ENCODE results near the gene JAG2. TPM values are rescaled to one million over a fixed set of nuclear protein-coding genes. Genes with fewer than 3 reads are reported as not detected.

JAG2 gene
- total and polyA plus RNA-seq, 12 donors: 0.83 to 16.2 (median 4.0) TPM

DNA sequence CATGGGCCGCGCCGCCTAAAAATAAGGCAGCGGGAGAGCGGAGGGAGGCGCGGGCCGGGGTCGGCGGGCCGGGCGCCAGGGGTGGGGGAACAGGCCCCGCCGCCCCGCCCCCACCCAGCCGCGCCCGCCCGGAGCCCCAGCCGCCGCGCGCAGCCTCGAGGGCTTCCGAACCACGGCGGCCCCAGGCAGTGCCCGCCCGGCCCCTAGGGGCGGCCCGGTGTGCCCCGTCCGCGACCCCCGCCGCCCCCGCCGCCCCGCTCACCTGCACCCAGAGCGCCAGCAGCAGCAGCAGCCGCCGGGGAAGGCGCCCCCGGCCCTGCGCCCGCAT lies 519 bp downstream of the JAG2 start:
- DNase-seq: no peak
- TF ChIP-seq, protein P1, sequence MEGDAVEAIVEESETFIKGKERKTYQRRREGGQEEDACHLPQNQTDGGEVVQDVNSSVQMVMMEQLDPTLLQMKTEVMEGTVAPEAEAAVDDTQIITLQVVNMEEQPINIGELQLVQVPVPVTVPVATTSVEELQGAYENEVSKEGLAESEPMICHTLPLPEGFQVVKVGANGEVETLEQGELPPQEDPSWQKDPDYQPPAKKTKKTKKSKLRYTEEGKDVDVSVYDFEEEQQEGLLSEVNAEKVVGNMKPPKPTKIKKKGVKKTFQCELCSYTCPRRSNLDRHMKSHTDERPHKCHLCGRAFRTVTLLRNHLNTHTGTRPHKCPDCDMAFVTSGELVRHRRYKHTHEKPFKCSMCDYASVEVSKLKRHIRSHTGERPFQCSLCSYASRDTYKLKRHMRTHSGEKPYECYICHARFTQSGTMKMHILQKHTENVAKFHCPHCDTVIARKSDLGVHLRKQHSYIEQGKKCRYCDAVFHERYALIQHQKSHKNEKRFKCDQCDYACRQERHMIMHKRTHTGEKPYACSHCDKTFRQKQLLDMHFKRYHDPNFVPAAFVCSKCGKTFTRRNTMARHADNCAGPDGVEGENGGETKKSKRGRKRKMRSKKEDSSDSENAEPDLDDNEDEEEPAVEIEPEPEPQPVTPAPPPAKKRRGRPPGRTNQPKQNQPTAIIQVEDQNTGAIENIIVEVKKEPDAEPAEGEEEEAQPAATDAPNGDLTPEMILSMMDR (IDR thresholded peaks at IDR 0.05): no peak
- no peak for TF ChIP-seq POLR2A (IDR thresholded peaks at IDR 0.05)
- intact Hi-C loops (cut with DNase I): no loop called here
- H3K27me3 ChIP-seq: peaks cover 25% of the 10 kb centered on the region
- H3K4me1 ChIP-seq (replicated peaks in 1 of 2): peaks cover 0 to 8% of the 10 kb centered on the region in 2 donors
- H3K9me3 ChIP-seq (replicated peaks in 1 of 3): no peaks in the 10 kb centered on the region
- no peaks in the 10 kb centered on the region for H3K36me3 ChIP-seq (replicated peaks in 1 of 2)
- 1% methylated on average over 14 to 34 of the region's 46 CpGs; no CpG with 5 or more reads in 2 of the 4 donors for WGBS, 4 donors
- H3K4me3 ChIP-seq: peak overlapping the region in 1 of 4 donors; percentile 48
- H3K27ac ChIP-seq: no peak overlapping the region

DNA sequence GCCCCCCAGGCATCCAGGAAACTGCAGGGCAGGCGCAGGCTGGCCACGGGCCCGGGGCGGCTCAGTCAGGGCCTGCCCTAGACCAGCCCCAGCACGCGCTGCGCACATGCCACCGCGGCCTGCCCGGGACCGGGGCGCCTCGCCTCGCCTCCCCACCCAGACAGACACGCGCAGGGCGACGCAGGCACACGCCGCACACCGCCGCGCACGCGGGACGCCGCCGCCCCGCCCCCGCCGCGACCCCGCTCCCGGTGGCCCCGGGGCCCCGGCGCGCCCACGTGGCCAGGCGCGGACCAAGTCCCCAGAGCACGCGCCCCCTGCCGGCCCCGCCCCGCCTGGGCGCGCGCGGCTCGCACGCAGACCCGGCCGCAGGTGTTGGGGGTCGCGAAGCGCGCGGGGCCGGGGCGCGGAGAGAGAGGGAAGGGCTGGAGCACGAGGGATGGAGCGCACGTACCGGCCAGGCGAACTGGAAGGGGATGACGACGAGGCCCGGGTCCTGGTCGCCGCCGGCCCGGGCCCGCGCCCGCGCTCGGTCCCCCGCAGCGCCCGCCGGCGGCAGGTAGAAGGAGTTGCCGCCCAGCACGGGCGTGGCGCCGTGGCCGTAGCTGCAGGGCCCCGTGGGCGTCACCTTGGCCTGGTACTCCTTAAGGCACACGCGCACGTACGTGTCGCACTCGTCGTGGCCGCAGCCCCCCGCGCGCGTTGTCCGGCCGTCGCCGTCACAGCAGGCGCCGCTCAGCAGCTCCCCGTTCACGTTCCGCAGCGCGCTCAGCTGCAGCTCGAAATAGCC lies 1.1 kb downstream of the JAG2 start:
- intact Hi-C loops (cut with DNase I): no loop called here
- peaks cover 0 to 8% of the 10 kb centered on the region in 2 donors for H3K4me1 ChIP-seq (replicated peaks in 1 of 2)
- H3K9me3 ChIP-seq (replicated peaks in 1 of 3): no peaks in the 10 kb centered on the region
- H3K27me3 ChIP-seq: peaks cover 25% of the 10 kb centered on the region
- no peak for DNase-seq
- H3K27ac ChIP-seq: no peak overlapping the region
- H3K4me3 ChIP-seq: peak overlapping the region in 1 of 4 donors; percentile 48
- TF ChIP-seq POLR2A (IDR thresholded peaks at IDR 0.05): no peak
- TF ChIP-seq, protein P1 (IDR thresholded peaks at IDR 0.05): peak in 1 of 6 experiments; percentile 9
- 0 to 45% (median 4%) methylated on average over 1 to 116 of the region's 116 CpGs for WGBS, 4 donors
- no peaks in the 10 kb centered on the region for H3K36me3 ChIP-seq (replicated peaks in 1 of 2)

DNA sequence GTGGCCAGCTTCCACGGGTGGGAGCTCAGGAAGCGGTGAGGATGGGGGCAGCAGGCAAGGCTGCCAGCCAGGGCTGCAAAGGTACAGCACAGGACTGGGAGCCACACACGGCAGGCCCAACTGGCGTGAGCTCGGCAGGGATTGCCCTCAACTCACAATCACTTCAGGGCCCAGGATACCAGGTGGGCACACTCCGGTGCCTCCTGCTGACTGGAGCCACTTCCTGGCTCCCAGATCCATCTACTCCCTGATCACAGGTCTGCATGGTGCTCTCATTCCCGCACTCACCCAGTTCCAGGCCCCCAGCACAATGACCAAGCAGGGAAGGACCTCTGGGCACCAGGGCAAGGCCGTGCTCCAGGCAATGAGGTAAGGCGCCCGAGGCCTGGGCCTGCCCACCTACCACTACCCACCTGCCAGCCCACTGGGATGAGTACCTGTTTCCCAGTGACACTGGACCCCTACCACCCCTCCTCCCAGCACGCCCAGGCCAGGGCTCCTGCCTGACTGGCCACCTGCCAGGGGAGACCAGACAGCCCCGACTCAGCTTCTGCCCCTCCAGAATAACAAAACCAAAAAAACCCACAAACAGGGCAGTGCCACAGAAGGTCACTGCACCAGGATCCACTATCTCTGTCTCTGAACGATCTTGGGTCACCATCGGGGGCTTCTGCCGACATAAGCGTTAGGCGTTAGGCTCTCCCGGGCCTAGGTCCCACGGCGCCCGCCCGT lies 1.8 kb downstream of the JAG2 start:
- Histone ChIP-seq H3K9me3 (replicated peaks in 1 of 3) (no peaks in the 10 kb centered on the region), H3K4me3 (no peak overlapping the region), H3K27ac (no peak overlapping the region), H3K4me1 (replicated peaks in 1 of 2) (peaks cover 0 to 8% of the 10 kb centered on the region in 2 donors), H3K36me3 (replicated peaks in 1 of 2) (no peaks in the 10 kb centered on the region), H3K27me3 (peaks cover 25% of the 10 kb centered on the region)
- intact Hi-C loops (cut with DNase I): no loop called here
- WGBS, 4 donors: 52 to 65% (median 58%) methylated on average over 9 to 22 of the region's 22 CpGs
- DNase-seq: no peak
- TF ChIP-seq, protein P1 (IDR thresholded peaks at IDR 0.05): no peak
- no peak for TF ChIP-seq POLR2A (IDR thresholded peaks at IDR 0.05)

DNA sequence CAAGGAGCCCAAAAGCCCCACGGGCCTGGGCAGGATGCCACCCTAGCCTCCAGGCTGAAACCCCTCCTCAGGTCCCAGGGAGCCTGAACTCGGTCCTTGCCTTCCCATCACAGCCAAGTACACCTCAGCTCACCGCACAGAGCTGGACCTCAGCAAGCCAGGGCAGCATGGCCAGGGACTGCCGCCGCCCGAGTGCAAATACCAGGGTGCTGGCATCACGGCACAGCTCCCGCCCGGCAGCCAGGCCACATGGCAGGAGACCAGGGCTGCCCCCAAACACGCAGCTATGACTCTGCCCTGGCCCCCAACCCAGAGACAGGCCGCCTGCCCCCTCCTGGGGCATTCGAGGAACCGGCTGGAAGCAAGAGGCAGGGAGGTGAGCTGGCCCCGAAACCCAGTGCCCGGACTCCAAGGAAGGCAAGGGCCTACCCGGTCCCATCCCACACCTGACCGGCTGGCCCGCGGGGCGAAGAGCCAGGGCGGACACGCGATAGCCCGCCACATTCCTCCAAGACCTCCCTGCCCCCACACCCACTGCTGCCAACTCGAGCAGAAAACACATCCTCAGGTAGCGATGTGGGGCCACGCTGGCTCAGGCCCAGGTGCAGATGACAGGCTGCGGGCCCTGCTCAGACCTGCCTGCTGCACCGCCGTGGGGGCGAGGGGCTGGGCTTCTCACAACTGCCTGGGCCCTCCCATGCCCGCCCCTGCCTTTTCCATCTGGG lies 2.7 kb downstream of the JAG2 start:
- TF ChIP-seq, protein P1 (IDR thresholded peaks at IDR 0.05): no peak
- no peak for TF ChIP-seq POLR2A (IDR thresholded peaks at IDR 0.05)
- H3K27me3 ChIP-seq: peaks cover 25% of the 10 kb centered on the region
- H3K4me3 ChIP-seq: no peak overlapping the region
- H3K27ac ChIP-seq: no peak overlapping the region
- no peaks in the 10 kb centered on the region for H3K9me3 ChIP-seq (replicated peaks in 1 of 3)
- no peak for DNase-seq
- intact Hi-C loops (cut with DNase I): no loop called here
- peaks cover 0 to 5% of the 10 kb centered on the region in 2 donors for H3K4me1 ChIP-seq (replicated peaks in 1 of 2)
- H3K36me3 ChIP-seq (replicated peaks in 1 of 2): no peaks in the 10 kb centered on the region
- 82 to 97% (median 90%) methylated on average over 9 to 32 of the region's 32 CpGs for WGBS, 4 donors
